ENCODE measurements around the gene BOD1L1.

The BOD1L1 gene

DNA sequence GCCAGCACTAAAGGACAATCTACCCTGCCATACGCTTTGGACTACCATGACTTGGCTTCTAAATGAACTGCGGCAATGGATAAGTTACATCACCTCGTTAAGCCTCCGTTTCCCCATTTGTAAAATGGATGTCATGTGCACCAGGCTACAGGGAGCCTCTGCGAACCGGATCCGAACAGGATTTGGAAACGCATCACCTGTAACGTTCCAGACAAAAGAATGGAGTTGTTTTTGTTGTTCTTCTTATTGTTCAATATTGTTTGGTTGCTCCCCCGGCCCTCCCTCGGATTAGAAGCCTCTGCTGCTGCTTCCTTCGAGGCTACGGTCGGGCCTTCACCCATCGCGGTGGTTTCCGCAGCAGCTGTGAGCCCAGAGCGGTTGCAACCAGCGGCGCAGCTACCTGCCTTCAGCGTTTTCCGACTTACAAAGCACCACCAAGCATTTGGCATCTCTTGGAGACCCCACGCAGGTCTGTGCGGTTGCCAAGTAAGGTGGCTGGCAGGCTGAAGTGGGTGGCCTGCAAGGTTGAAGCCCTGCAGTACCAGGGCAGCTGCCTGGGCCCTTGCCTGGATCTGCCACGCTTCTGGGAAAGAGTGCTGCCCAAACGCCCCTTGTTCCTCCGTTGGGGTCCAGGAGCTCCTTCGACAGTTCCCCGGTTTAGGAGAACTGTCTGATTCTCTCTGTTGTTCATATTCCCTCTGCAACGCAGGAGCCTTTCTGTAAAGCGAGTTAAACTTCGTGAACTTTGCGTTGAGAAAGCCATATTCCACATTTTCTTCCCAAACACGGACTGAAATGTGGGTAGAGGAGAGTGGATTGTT, 90.3 kb downstream of the BOD1L1 start:
- H3K9me2 ChIP-seq (ENCODE audit: low read depth, low read length): no peaks in the 10 kb centered on the region
- no peak overlapping the region for H3K4me3 ChIP-seq (ENCODE audit: low read depth, low read length, poor library complexity, severe bottlenecking)
- no peaks in the 10 kb centered on the region for H4K20me1 ChIP-seq (ENCODE audit: insufficient read depth, low read length)
- no peaks in the 10 kb centered on the region for H3K4me1 ChIP-seq (ENCODE audit: insufficient read depth, low read length, severe bottlenecking)
- no peaks in the 10 kb centered on the region for H3K79me2 ChIP-seq (ENCODE audit: insufficient read depth, low read length)
- no peak overlapping the region for H3K9ac ChIP-seq (ENCODE audit: low read length)
- no peaks in the 10 kb centered on the region for H3K27me3 ChIP-seq (ENCODE audit: insufficient read depth, low read length)
- H3F3A ChIP-seq (ENCODE audit: insufficient read depth, low read length): no peaks in the 10 kb centered on the region
- no peaks in the 10 kb centered on the region for H3K36me3 ChIP-seq (ENCODE audit: insufficient read depth, low read length)
- H2AFZ ChIP-seq (ENCODE audit: low read length): no peak overlapping the region
- TF ChIP-seq, protein P1, sequence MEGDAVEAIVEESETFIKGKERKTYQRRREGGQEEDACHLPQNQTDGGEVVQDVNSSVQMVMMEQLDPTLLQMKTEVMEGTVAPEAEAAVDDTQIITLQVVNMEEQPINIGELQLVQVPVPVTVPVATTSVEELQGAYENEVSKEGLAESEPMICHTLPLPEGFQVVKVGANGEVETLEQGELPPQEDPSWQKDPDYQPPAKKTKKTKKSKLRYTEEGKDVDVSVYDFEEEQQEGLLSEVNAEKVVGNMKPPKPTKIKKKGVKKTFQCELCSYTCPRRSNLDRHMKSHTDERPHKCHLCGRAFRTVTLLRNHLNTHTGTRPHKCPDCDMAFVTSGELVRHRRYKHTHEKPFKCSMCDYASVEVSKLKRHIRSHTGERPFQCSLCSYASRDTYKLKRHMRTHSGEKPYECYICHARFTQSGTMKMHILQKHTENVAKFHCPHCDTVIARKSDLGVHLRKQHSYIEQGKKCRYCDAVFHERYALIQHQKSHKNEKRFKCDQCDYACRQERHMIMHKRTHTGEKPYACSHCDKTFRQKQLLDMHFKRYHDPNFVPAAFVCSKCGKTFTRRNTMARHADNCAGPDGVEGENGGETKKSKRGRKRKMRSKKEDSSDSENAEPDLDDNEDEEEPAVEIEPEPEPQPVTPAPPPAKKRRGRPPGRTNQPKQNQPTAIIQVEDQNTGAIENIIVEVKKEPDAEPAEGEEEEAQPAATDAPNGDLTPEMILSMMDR (IDR thresholded peaks at IDR 0.05; ENCODE audit: low read length): no peak
- H3K4me2 ChIP-seq (ENCODE audit: low read length): no peak overlapping the region
- no peaks in the 10 kb centered on the region for H3K9me3 ChIP-seq (ENCODE audit: low read length)
- H3K27ac ChIP-seq (ENCODE audit: low read depth, low read length, poor library complexity, severe bottlenecking): no peak overlapping the region

DNA sequence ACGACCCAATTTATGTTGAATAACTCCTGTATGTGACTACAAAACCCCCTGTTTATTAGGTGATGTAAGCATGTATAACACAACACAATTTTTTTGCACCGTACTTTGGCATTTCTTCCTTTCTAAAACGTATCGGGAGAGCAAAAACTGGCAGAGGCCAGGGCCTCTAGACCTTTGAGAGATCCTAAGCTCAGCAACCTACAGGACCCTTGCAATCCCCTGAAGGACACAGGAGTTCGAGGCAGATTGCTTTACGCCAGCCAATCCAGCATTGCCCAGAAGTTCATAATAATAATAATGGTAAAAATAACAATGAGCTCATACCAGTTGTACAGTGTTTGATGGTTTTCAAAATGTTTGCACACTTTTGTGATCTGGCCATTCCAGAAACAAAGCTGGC, 90.9 kb downstream of the BOD1L1 start:
- no peaks in the 10 kb centered on the region for H3K36me3 ChIP-seq (ENCODE audit: insufficient read depth, low read length)
- no peaks in the 10 kb centered on the region for H4K20me1 ChIP-seq (ENCODE audit: insufficient read depth, low read length)
- no peak overlapping the region for H3K4me3 ChIP-seq (ENCODE audit: low read depth, low read length, poor library complexity, severe bottlenecking)
- H3K9ac ChIP-seq (ENCODE audit: low read length): no peak overlapping the region
- H3F3A ChIP-seq (ENCODE audit: insufficient read depth, low read length): no peaks in the 10 kb centered on the region
- H3K4me1 ChIP-seq (ENCODE audit: insufficient read depth, low read length, severe bottlenecking): no peaks in the 10 kb centered on the region
- H3K9me2 ChIP-seq (ENCODE audit: low read depth, low read length): no peaks in the 10 kb centered on the region
- H2AFZ ChIP-seq (ENCODE audit: low read length): no peak overlapping the region
- no peaks in the 10 kb centered on the region for H3K79me2 ChIP-seq (ENCODE audit: insufficient read depth, low read length)
- no peaks in the 10 kb centered on the region for H3K9me3 ChIP-seq (ENCODE audit: low read length)
- H3K4me2 ChIP-seq (ENCODE audit: low read length): no peak overlapping the region
- H3K27me3 ChIP-seq (ENCODE audit: insufficient read depth, low read length): no peaks in the 10 kb centered on the region
- no peak for TF ChIP-seq EZH2 (IDR thresholded peaks at IDR 0.05; ENCODE audit: borderline replicate concordance, low read length)
- TF ChIP-seq, protein P1 (IDR thresholded peaks at IDR 0.05; ENCODE audit: low read length): no peak
- H3K27ac ChIP-seq (ENCODE audit: low read depth, low read length, poor library complexity, severe bottlenecking): no peak overlapping the region

DNA sequence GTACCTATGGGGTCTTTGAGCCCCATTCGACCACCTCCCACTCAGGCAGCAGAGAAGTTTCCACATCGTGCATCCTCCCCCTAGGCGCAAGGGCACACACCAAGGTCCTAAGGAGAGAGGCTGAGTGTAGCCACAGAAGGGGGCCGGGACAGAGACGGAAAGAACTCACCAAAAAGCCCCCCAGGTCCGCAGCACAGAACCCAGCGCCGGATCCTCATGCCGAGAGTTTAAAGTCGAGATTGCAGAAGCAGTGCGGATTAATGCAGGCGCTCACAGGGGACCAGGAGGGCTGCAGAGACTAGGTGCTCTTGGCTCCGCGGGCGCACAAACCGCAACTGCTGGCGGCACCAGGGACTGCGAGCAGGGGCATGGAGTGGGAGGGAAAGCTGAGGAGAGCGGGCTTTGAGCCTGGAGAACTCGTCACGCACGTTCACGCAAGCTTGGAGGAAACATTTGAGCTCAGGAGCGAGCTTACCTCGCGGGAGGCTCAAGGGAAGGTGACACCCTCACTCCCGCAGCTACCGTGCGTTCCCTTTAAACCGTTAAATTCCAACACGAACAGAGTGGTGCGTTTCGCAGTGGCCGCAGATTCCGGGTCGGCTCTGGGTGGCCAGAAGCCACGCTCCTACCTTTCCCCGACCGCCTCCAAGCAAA, 91.7 kb downstream of the BOD1L1 start:
- Histone ChIP-seq H4K20me1 (ENCODE audit: insufficient read depth, low read length) (no peaks in the 10 kb centered on the region), H3K9me2 (ENCODE audit: low read depth, low read length) (no peaks in the 10 kb centered on the region), H3K9me3 (ENCODE audit: low read length) (no peaks in the 10 kb centered on the region), H3K27me3 (ENCODE audit: insufficient read depth, low read length) (no peaks in the 10 kb centered on the region), H3K79me2 (ENCODE audit: insufficient read depth, low read length) (no peaks in the 10 kb centered on the region), H3K9ac (ENCODE audit: low read length) (no peak overlapping the region), H3K27ac (ENCODE audit: low read depth, low read length, poor library complexity, severe bottlenecking) (no peak overlapping the region), H2AFZ (ENCODE audit: low read length) (no peak overlapping the region), H3F3A (ENCODE audit: insufficient read depth, low read length) (no peaks in the 10 kb centered on the region), H3K4me3 (ENCODE audit: low read depth, low read length, poor library complexity, severe bottlenecking) (no peak overlapping the region), H3K36me3 (ENCODE audit: insufficient read depth, low read length) (no peaks in the 10 kb centered on the region), H3K4me1 (ENCODE audit: insufficient read depth, low read length, severe bottlenecking) (no peaks in the 10 kb centered on the region), H3K4me2 (ENCODE audit: low read length) (no peak overlapping the region)
- TF ChIP-seq, protein P1 (IDR thresholded peaks at IDR 0.05; ENCODE audit: low read length): no peak
- no peak for TF ChIP-seq EZH2 (IDR thresholded peaks at IDR 0.05; ENCODE audit: borderline replicate concordance, low read length)
